LNCaP clone FGC (cell line): ENCODE results near the gene DLGAP3.

Source experiments
- DNase-seq: peaks from one replicate; pipeline ENCODE4 v3.0.0-alpha.2; 2011; ENCODE audit warnings: low read depth
- H3K4me3 ChIP-seq: 2 replicates; pipeline ENCODE4 v1.5.1; 2011; ENCODE audit warnings: mild to moderate bottlenecking, low read depth, low read length, control low read depth
- TF ChIP-seq, protein P1 (sequence below): IDR thresholded peaks from 2 replicates; pipeline ENCODE4 v1.5.1; 2012; ENCODE audit warnings: mild to moderate bottlenecking; ENCODE audit not compliant: control insufficient read depth, insufficient read depth; ENCODE audit errors: extremely low read depth

The DLGAP3 gene

DNA sequence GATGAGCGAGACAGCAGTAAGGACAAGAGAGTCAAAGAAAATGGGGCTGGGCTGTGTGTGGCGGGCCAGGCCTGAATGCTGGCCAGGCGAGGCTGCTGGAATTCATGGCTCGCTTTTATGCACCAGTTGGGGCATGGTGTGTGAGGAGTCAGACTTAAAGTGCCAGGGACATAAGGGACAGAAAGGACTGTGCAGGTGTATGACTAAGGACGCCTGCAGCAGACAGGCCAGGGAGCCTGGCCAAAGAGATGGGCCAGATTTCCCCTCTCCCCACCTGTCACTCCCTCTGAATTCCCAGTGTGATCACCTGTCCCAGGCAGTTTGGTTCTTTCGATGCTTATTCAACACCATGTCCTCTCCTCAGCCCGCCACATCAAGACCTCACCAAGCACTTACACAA lies 53.0 kb downstream of the DLGAP3 start:
- H3K4me3 ChIP-seq: no peak overlapping the region
- DNase-seq: no peak
- TF ChIP-seq, protein P1, sequence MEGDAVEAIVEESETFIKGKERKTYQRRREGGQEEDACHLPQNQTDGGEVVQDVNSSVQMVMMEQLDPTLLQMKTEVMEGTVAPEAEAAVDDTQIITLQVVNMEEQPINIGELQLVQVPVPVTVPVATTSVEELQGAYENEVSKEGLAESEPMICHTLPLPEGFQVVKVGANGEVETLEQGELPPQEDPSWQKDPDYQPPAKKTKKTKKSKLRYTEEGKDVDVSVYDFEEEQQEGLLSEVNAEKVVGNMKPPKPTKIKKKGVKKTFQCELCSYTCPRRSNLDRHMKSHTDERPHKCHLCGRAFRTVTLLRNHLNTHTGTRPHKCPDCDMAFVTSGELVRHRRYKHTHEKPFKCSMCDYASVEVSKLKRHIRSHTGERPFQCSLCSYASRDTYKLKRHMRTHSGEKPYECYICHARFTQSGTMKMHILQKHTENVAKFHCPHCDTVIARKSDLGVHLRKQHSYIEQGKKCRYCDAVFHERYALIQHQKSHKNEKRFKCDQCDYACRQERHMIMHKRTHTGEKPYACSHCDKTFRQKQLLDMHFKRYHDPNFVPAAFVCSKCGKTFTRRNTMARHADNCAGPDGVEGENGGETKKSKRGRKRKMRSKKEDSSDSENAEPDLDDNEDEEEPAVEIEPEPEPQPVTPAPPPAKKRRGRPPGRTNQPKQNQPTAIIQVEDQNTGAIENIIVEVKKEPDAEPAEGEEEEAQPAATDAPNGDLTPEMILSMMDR: no peak

DNA sequence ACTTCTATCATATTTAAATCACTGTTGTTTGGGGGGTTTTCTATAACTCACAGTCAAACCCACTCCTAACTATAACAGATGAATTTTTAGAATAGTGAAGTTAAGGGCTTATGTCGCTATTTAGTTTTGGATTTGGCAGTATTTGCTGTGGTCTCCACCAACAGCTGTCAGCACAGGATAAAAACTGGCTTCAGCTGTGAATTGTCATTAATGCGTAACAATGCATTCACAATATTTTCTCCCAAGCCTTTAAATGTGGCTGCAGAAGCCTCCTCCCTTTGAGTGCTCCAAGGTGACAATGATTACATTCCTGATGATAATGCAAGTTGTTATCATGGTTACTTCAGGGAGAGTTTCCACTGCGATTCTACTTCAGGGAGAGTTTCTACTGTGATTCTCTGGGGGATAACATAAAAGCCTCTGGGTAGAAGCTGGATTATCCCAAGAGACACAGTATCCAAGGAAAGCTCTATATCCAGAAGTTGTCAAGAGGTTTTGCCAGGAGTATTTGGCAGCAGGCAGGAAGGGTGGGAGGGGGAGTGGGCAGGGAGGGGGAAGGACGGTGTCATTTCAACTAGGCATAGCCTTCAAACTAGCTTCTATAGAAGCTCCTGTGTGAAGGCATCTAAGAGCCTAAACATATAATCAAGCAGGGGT lies 55.0 kb downstream of the DLGAP3 start:
- no peak for DNase-seq
- TF ChIP-seq, protein P1: no peak

DNA sequence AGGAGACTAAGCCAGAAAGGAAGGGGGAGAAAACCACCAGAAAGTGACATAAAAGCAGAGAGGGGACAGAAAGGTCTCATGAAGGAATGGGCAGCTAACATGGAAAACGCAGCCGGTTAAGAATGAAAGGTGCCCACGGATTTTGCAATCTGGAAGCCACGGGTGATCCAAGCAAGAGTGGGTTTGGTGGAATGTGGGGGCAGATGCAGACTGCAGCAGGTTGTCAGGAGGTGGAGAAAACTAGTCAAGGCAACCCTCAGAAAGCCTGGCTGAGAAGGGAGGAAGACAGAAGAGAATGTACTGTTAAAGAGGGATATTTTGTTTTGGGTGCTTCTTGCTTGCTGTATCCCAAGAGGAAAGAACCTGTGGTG lies 57.3 kb downstream of the DLGAP3 start:
- DNase-seq: no peak
- H3K4me3 ChIP-seq: no peak overlapping the region
- TF ChIP-seq, protein P1: no peak

More for the DNA sequence above, 55.0 kb downstream of the DLGAP3 start:
- no peak overlapping the region for H3K4me3 ChIP-seq

DNA sequence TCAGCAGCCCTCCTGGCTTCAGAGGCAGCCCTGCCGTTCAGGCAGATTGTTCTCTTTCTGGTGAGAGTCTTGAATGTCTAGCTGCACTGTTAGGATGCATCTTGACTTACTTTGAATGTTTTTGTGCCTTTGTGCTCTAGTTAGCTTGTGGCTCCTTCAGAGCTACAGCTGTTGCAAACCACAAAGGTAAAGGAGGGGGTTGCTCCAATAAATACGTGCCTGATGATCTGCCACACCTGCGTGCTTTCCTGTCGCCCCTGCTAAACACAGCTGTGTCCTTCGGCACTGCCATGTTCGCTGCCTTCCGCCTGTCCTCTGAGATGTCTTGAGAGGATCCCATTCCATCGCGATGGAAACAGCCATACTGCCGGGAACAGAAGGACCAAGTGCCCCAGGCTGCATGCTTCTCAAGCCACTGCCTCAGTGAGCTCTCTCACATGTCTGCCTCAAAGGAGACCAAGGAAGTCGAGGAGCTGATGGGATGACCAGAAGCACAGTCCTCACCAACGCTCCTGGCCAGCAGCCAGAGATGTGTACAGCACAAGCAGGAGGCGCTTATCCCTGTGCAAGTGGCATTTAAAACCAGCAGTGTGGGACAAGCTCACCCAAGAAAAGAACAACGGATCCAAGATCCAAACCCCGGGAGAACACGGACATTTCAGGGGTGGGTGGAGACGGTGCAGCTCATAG lies 57.9 kb downstream of the DLGAP3 start:
- TF ChIP-seq, protein P1: no peak
- no peak for DNase-seq
- H3K4me3 ChIP-seq: no peak overlapping the region

DNA sequence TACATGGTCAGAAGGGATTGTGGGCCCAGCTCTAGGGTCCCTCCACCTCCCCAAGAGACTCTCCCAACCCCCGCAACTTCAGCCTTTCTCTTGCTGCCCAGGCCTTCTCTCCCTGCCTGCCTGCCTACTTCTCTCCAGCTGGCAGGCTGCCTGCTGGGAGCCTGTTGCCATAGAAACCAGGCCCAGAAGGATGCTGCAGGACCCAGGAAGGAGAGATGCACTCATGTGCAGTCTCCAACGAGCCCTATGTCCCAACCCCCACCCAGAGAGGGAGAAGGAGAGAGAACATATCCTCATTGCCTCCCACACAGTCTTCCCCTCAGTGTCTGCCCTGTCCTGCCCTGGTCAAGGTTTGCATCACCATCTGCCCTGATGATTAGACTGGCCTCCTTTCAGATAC lies 59.1 kb downstream of the DLGAP3 start:
- H3K4me3 ChIP-seq: no peak overlapping the region
- DNase-seq: no peak
- TF ChIP-seq, protein P1: no peak

DNA sequence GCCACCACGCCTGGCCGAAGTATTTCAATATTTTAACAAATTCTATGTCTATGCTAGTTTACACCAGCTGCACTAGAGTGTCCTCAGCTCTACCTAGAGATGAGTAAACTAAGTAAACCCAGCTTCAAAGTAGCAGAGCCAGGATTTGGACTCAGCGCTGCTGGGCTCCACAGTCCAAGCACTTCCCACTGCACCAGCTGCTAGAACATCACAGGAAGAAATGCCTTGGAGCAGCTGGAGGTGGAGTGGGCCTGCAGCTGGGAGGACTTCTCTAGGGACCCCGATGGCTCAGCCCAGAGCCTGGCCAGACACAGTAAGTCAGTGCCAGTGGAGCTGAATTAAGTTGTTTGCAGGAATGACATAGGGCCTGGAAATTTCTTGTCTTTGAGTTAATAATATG lies 59.7 kb downstream of the DLGAP3 start:
- DNase-seq: no peak
- no peak overlapping the region for H3K4me3 ChIP-seq
- TF ChIP-seq, protein P1: no peak
